ENCODE measurements around the gene USP32. TPM values are rescaled to one million over a fixed set of nuclear protein-coding genes. Genes with fewer than 3 reads are reported as not detected.

USP32 gene
- total RNA-seq, 6 experiments from 2014 or later, result 24.8 to 44.2 (median 33.5) TPM

DNA sequence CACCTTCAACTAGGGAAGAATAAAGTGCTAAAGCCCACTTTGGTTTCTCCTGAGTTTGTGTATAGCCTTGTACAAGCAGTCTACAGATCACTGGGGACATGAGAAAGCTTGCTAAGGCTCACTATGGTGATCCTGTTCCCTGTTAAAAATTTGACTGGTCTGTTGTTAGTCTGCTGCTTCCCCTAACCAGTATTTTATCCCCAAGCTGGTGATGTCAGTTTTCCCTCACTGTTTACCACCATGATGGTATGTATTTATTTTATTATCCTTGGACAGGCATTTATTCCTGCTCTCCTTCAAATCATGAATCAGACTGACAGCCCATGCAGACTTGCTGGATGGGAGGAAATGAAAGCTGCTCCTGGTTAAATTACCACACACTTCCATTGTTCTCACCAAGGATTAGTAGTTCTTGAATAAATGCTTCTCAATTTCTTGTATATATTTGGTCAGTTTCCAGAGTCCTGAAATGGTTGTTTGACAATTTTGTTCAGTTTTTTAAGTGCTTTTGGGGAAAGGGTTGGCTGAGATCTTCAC is 142.6 kb downstream of the USP32 start:
- DNase-seq (no peak), ATAC-seq (no peak)
- H3K27ac ChIP-seq, result no peak overlapping the region
- no peak overlapping the region for H3K4me3 ChIP-seq
- H3K4me1 ChIP-seq, result no peaks in the 10 kb centered on the region
- intact Hi-C loops (cut with DNase I), result no loop called here
- no peaks in the 10 kb centered on the region for H3K27me3 ChIP-seq
- TF ChIP-seq, protein P1, sequence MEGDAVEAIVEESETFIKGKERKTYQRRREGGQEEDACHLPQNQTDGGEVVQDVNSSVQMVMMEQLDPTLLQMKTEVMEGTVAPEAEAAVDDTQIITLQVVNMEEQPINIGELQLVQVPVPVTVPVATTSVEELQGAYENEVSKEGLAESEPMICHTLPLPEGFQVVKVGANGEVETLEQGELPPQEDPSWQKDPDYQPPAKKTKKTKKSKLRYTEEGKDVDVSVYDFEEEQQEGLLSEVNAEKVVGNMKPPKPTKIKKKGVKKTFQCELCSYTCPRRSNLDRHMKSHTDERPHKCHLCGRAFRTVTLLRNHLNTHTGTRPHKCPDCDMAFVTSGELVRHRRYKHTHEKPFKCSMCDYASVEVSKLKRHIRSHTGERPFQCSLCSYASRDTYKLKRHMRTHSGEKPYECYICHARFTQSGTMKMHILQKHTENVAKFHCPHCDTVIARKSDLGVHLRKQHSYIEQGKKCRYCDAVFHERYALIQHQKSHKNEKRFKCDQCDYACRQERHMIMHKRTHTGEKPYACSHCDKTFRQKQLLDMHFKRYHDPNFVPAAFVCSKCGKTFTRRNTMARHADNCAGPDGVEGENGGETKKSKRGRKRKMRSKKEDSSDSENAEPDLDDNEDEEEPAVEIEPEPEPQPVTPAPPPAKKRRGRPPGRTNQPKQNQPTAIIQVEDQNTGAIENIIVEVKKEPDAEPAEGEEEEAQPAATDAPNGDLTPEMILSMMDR (IDR thresholded peaks at IDR 0.05), result no peak
- TF ChIP-seq POLR2A (IDR thresholded peaks at IDR 0.05), result no peak
- H3K9me3 ChIP-seq, result no peaks in the 10 kb centered on the region
- peaks cover 0 to 7% (median 0%) of the 10 kb centered on the region in 4 donors for H3K36me3 ChIP-seq

DNA sequence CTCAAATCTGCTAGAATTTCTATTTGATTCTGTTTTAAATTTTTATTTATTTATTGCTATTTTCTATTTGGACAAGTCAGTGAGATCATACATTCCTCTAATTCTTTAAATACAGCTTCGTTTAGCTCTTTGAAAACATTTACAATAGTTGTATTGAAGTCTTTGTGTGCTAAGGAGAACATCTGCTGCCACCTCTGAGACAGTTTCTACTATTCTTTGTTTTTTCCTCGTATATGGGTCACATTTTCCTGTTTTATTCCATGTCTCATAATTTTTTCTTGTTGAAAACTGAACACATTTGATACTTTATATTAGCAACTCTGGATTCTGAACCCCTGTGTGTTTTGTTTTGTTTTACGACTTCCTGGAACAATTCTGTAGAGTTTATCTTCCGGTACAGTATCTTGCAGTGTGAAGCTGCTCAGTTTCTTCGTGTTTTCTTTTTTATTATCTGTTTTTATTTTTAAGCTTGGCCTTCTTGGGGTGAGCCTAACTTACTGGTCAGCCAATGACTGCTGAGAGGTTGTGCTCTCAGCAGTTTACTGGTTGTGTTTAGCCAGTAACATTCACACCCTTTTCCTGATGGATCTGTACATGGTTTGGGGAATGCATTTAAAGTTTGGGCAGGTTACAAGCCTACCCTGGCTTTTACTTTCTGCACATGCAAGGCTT is 143.2 kb downstream of the USP32 start:
- Histone ChIP-seq H3K27ac (no peak overlapping the region), H3K9me3 (no peaks in the 10 kb centered on the region), H3K27me3 (no peaks in the 10 kb centered on the region), H3K36me3 (peaks cover 0 to under 1% (median 0%) of the 10 kb centered on the region in 4 donors), H3K4me1 (no peaks in the 10 kb centered on the region), H3K4me3 (no peak overlapping the region)
- TF ChIP-seq, protein P1 (IDR thresholded peaks at IDR 0.05), result no peak
- TF ChIP-seq POLR2A (IDR thresholded peaks at IDR 0.05), result no peak
- DNase-seq (no peak), ATAC-seq (no peak)
- WGBS (ENCODE audit: insufficient coverage, low coverage, low lambda C conversion rate, missing lambda C conversion rate), result 61% methylated on average over 5 of the region's 5 CpGs
- intact Hi-C loops (cut with DNase I), result no loop called here

DNA sequence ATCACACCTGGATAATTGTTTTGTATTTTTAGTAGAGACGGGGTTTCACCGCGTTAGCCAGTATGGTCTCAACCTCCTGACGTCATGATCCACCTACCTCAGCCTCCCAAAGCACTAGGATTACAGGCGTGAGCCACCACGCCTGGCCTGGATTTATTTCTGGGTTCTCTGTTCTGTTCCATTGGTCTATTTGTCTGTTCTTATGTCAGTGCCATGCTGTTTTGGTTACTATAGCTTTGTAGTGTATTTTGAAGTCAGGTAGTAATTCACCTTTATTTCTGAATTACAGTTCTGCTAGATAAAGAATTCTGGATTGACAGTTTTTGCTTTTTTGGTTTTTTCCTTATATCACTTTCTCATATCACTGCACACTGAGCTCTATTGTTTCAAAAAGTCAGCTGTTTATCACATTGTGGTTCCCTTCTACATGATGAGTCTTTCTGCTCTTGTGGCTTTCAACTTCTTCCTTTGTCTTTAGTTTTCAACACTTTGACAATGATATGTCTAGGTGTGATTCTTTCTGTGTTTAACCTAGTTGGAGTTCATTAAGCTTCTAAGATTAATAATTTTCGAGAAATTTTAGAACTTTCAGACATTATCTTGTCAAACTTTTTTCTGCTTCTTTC is 144.0 kb downstream of the USP32 start:
- TF ChIP-seq POLR2A (IDR thresholded peaks at IDR 0.05), result no peak
- TF ChIP-seq, protein P1 (IDR thresholded peaks at IDR 0.05), result no peak
- Histone ChIP-seq H3K27ac (no peak overlapping the region), H3K4me1 (no peaks in the 10 kb centered on the region), H3K4me3 (no peak overlapping the region), H3K27me3 (no peaks in the 10 kb centered on the region), H3K36me3 (no peaks in the 10 kb centered on the region), H3K9me3 (no peaks in the 10 kb centered on the region)
- ATAC-seq (no peak), DNase-seq (no peak)
- intact Hi-C loops (cut with DNase I), result no loop called here
- 97% methylated on average over 7 of the region's 7 CpGs for WGBS (ENCODE audit: insufficient coverage, low coverage, low lambda C conversion rate, missing lambda C conversion rate)

DNA sequence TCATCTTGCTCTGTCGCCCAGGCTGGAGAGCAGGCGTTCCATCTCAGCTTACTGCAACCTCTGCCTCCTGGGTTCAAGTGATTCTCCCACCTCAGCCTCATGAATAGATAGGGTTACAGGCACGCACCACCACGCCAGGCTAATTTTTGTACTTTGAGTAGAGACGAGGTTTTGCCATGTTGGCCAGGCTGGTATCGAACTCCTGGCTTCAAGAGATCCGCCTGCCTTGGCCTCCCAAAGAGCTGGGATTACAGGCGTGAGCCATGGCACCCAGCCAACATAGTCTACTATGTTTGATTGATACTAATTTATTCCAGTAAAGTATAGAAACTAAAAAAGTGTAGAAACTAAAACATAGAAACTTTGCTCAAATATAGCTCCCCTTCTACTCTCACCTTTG is 147.3 kb downstream of the USP32 start:
- TF ChIP-seq, protein P1 (IDR thresholded peaks at IDR 0.05), result no peak
- no peak for TF ChIP-seq POLR2A (IDR thresholded peaks at IDR 0.05)
- no peak for ATAC-seq
- H3K9me3 ChIP-seq, result no peaks in the 10 kb centered on the region
- H3K4me1 ChIP-seq, result no peaks in the 10 kb centered on the region
- H3K4me3 ChIP-seq, result no peak overlapping the region
- WGBS (ENCODE audit: insufficient coverage, low coverage, low lambda C conversion rate, missing lambda C conversion rate), result 100% methylated on average over 5 of the region's 8 CpGs
- intact Hi-C loops (cut with DNase I), result no loop called here
- H3K27ac ChIP-seq, result no peak overlapping the region
- no peaks in the 10 kb centered on the region for H3K36me3 ChIP-seq
- H3K27me3 ChIP-seq, result no peaks in the 10 kb centered on the region
- DNase-seq, result no peak

Data from right lobe of liver (tissue), 6 donors.